ENCODE measurements around the gene BOLA3.
"Not testable (repeated sequence)": the region's sequence is repeated elsewhere in the genome, so short reads cannot be mapped to it uniquely, and the experiment has no call there.

Gene BOLA3, protein sequence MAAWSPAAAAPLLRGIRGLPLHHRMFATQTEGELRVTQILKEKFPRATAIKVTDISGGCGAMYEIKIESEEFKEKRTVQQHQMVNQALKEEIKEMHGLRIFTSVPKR

DNA sequence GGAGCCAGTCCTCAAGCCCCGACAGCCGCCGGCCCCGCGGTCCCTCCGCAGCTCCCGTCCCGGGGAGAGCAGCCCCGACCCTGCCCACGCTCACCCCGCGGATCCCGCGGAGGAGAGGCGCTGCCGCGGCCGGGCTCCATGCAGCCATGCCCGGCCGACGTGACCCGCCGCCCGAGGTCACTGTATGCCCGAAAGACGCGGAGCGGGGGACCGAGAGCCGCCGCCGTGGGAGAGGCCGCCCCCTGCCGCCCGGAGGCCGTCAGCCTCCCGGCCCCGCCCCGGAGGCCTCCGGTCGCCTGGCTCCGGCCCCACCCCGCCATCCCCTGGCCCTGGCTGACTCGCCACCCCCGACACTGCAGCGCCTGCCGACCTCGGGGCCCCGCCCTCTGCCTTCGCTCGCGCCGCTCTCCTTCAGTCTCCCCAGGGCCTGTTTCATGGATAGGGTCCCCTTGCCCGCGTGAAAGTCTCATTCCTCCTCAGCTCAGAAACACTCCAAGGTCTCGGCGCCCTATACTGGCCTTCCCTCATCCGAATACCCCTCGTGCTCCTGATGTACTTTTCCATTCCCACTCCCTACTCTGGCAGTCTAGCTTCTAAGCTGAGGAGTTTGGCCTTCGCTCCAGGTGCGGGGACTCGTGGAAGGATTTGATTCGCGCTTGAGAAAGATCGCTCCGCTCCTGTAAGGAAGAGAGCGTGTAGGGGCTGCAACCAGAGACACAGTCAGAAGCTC is at the start of gene BOLA3:
Gene BOLA3, minus strand, starts transcription at position 186 of the 730 bp plus-strand sequence. Its CDS starts 38 bp downstream, at position 148.
- H3K27ac ChIP-seq, result peak within 1 kb of the TSS; percentile 83
- TF ChIP-seq ZFX (IDR thresholded peaks at IDR 0.05), result no peak
- TF ChIP-seq, protein P1, sequence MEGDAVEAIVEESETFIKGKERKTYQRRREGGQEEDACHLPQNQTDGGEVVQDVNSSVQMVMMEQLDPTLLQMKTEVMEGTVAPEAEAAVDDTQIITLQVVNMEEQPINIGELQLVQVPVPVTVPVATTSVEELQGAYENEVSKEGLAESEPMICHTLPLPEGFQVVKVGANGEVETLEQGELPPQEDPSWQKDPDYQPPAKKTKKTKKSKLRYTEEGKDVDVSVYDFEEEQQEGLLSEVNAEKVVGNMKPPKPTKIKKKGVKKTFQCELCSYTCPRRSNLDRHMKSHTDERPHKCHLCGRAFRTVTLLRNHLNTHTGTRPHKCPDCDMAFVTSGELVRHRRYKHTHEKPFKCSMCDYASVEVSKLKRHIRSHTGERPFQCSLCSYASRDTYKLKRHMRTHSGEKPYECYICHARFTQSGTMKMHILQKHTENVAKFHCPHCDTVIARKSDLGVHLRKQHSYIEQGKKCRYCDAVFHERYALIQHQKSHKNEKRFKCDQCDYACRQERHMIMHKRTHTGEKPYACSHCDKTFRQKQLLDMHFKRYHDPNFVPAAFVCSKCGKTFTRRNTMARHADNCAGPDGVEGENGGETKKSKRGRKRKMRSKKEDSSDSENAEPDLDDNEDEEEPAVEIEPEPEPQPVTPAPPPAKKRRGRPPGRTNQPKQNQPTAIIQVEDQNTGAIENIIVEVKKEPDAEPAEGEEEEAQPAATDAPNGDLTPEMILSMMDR (conservative IDR thresholded peaks at IDR 0.05), result peak; percentile 83

GRCh38 chr2:74197049-74197448 is 49.3 kb upstream of the BOLA3 start:
- peak overlapping the region; percentile 96 for H3K27ac ChIP-seq
- TF ChIP-seq, protein P1 (conservative IDR thresholded peaks at IDR 0.05), result no peak
- no peak for TF ChIP-seq ZFX (IDR thresholded peaks at IDR 0.05)

GRCh38 chr2:74194799-74195198 is 47.1 kb upstream of the BOLA3 start:
- TF ChIP-seq, protein P1 (conservative IDR thresholded peaks at IDR 0.05), result no peak
- TF ChIP-seq ZFX (IDR thresholded peaks at IDR 0.05), result no peak

GRCh38 chr2:74191596-74192380 is 44.1 kb upstream of the BOLA3 start:
- no peak overlapping the region for H3K27ac ChIP-seq
- no peak for TF ChIP-seq ZFX (IDR thresholded peaks at IDR 0.05)
- TF ChIP-seq, protein P1 (conservative IDR thresholded peaks at IDR 0.05), result no peak

More at GRCh38 chr2:74194799-74195198, 47.1 kb upstream of the BOLA3 start:
- no peak overlapping the region for H3K27ac ChIP-seq

DNA sequence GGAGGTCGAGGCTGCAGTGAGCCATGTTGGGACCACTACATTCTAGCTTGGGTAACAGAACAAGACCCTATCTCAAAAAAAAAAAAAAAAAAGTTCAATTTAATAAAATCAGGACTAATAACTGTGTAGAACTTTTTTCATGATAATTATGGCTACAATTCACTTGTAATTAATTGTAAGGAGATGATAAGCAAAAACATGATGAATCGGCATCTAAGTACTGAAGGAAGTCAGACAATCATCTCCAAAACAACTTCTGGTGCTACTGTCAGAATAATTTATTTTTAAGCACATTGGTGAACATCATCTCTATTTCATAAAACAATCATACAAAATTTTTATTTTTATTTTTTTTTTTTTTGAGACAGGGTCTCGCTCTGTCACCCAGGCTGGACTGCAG is 41.0 kb upstream of the BOLA3 start:
- no peak for TF ChIP-seq ZFX (IDR thresholded peaks at IDR 0.05)
- TF ChIP-seq, protein P1 (conservative IDR thresholded peaks at IDR 0.05), result no peak
- no peak overlapping the region for H3K27ac ChIP-seq

- TF ChIP-seq, protein P1 (conservative IDR thresholded peaks at IDR 0.05), result no peak
- TF ChIP-seq ZFX (IDR thresholded peaks at IDR 0.05), result no peak
- H3K27ac ChIP-seq, result no peak overlapping the region
Measured at GRCh38 chr2:74188018-74188601, 40.4 kb upstream of the BOLA3 start.

DNA sequence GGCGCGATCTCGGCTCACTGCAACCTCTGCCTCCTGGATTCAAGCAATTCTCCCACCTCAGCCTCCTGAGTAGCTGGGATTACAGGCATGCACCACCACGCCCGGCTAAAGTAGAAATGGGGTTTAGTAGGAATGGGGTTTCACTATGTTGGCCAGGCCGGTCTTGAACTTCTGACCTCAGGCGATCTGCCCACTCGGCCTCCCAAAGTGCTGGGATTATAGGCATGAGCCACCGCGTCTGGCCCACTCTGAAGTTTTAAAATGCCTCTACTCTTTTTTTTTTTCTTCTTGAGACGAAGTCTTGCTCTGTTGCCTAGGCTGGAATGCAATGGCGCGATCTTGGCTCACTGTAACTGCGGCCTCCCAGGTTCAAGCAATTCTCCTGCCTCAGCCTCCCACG is 39.0 kb upstream of the BOLA3 start:
- not testable (repeated sequence) for H3K27ac ChIP-seq

All from C4-2B (cell line).